Ishikawa (cell line): ENCODE data around the gene COQ4.

Experiments used
- RAD21 ChIP-seq: IDR thresholded peaks from 2 replicates; pipeline ENCODE4 v1.6.1; 2012; ENCODE audit warnings: low read depth
- YY1 ChIP-seq: IDR thresholded peaks from 2 replicates; pipeline ENCODE4 v1.6.1; 2012; ENCODE audit warnings: low read depth

GRCh38 chr9:128333451-128333869, 10.8 kb downstream of the COQ4 start:
- TF ChIP-seq RAD21 (no peak), YY1 (no peak)
